Urothelium cell line (cell line): ENCODE data around the gene MRGPRX2.

Experiments used
- DNase-seq: peaks from one replicate; pipeline ENCODE4 v3.0.0; 2011; ENCODE audit warnings: low spot score, mixed read lengths
- FAIRE-seq: peaks from 2 replicates; lab custom pipeline; 2011; peaks lifted over from hg19 to GRCh38; lab: Jason Lieb, UNC

MRGPRX2 gene

DNA sequence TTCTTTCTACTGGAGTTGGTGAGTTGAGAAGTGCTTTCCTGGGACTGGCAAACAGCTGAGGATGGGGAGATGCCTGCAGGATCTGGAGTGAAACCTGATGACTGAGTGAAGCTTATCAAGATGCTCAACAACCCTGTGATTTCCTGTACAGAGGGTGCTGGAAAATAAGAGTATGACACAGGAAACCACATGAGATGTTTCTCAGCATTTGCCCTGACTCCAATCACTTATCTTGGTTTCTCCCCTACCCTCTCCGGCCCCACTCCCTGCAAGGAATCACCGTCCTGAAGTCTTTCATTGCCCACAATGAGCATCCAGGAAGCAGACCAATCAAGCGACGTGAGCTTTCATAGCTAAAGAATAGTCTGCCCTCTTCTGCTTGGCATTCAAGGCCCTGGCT lies at the start of gene MRGPRX2:
TSS of gene MRGPRX2 (minus strand) at position 89 of the 400 bp plus-strand sequence. CDS start 4,315 bp downstream, outside the sequence.
- FAIRE-seq (no peak), DNase-seq (no peak)

DNA sequence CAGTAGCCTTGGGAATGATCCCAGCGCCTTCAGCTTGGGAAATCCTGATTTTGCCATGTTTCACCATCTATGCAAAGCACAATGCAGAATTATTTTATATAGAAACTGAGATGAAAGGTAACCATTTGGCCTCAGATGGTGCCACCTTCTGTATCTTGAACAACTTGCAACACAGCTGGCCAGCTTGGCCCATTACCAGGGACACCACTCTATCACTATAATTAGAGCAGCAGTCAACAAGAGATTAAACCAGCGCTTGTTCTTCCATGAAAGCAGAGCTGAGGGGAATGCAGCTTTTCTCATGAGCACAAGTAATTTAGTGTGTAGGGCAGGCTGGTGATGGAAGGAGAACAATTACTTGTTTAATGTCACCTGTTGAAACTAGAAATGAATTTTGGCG lies 49.8 kb upstream of the MRGPRX2 start:
- FAIRE-seq: no peak
- no peak for DNase-seq

DNA sequence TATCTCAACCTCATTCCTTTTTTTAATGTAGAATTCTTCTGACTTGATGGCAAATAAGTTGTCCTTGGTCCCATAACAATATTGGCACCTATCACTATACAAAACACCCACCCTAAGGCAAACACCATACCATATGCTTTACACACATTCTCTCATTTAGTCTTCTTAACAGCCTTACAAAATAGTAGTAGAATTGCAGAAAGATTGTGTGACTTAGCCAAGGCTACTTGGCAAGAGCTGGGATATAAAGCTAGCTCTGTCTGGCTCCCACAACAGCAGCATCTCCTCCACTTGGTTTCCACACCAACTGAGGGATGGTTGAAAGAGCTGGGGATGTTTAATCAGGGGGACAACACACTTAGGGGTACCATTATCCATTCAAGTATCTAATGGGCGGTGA lies 46.6 kb upstream of the MRGPRX2 start:
- FAIRE-seq (no peak), DNase-seq (no peak)

DNA sequence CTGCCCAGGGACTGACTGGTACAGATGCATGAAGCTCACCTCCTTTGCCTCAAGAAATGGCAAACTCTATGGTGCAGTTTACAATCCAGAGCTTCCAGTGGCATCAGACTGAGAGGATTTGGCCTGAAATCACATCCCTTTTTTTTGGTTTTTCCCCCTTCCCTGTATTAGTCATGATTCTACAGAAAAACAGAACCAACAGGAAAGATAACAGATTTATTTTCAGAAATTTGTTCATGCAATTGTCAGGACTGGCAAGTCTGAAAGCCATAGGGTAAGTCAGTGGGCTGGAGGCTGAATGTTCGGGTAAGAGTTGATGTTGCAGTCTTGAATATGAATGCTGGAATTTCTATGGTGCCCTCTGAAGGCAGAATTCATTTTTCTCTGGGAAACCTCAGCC lies 44.5 kb upstream of the MRGPRX2 start:
- no peak for DNase-seq
- FAIRE-seq: no peak

GRCh38 chr11:19102521-19102900 lies 42.0 kb upstream of the MRGPRX2 start:
- DNase-seq (no peak), FAIRE-seq (no peak)

- FAIRE-seq (no peak), DNase-seq (no peak)
Measured at GRCh38 chr11:19101796-19102520, 41.4 kb upstream of the MRGPRX2 start.

GRCh38 chr11:19100885-19101284 lies 40.4 kb upstream of the MRGPRX2 start:
- no peak for DNase-seq
- no peak for FAIRE-seq

GRCh38 chr11:19099093-19099492 lies 38.6 kb upstream of the MRGPRX2 start:
- FAIRE-seq: no peak
- DNase-seq: no peak

- FAIRE-seq (no peak), DNase-seq (no peak)
Measured at GRCh38 chr11:19094859-19095258, 34.3 kb upstream of the MRGPRX2 start.

DNA sequence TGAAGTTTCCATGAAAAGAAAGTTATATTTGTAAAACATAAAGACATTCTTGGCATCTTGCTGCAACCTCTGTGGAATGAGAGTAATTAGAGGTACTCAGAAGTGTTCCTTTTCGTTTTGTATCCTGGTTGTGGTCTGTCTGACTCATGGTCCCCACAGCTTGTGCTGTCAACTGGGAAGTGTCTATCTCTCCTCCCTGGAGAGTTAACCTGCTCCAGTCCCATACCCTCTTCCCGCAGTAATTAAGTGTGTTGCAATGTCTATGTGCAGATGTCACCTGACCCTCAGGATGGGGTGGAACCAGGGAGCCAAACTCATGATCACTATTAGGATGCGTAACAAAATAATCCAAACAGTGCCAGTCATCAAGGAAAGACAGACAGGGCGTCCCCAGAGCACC lies 33.5 kb upstream of the MRGPRX2 start:
- DNase-seq: peak; percentile 51

DNA sequence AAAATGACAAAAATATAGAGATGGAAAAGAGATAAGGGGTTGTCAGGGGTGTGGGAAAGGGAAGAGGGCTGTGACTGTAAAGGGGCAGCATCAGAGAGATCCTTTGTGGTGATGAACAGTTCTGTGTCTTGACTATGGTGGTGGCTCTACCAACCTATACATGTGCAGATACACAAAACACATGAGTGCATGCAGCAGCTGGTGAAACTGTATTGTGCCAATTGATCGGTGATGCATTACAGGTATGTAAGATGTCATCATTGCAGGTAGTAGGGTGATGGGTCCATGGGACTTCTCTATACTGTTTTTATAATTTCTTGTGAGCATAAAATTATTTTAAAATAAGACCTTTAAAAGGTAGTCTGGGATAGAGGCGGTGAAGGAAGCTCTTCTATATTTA lies 32.3 kb upstream of the MRGPRX2 start:
- DNase-seq (no peak), FAIRE-seq (no peak)

More for the DNA sequence above, 33.5 kb upstream of the MRGPRX2 start:
- peak; percentile 65 for FAIRE-seq

DNA sequence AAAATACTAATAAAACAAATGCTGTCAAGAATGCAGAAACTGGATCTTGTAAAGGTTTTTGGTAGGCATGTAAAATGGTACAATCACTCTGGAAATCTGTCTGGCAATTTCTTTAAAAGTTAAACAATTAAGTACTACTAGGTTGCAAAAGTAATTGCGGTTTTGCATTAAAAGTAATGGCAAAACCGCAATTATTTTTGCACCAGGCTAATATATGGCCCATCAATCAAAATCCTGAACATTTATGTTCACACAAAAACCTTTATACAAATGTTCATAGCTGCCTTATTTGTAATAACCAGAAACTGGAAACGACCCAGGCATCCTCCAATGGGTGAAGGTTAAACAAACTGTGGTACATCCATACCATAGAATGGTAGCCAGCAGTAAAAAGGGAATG lies 31.8 kb upstream of the MRGPRX2 start:
- no peak for FAIRE-seq

DNA sequence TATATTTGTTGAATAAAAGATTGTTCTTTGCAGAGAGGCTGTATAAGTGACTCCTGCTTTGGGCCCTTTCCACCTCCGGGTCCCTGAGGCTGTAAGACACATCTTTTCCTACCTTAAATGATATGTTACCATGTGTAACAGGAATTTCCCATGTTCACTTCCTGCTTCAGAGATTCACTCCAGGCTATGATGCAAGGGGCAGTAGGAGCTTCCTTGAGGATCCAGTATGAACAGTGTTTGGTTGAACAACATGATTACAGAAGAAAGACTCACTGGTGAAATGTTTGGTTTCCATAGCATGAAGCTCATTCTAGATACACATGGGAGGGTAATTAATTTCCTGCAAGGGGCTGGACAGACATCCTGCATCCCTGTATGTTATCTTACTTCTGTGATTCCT lies 30.8 kb upstream of the MRGPRX2 start:
- DNase-seq (no peak), FAIRE-seq (no peak)

More for the DNA sequence above, 31.8 kb upstream of the MRGPRX2 start:
- no peak for DNase-seq

- FAIRE-seq: no peak
- no peak for DNase-seq
Measured at GRCh38 chr11:19089421-19089820, 28.9 kb upstream of the MRGPRX2 start.

GRCh38 chr11:19088791-19089190 lies 28.3 kb upstream of the MRGPRX2 start:
- DNase-seq (no peak), FAIRE-seq (no peak)

GRCh38 chr11:19087658-19088057 lies 27.1 kb upstream of the MRGPRX2 start:
- FAIRE-seq (no peak), DNase-seq (peak; percentile 15)

GRCh38 chr11:19084661-19085315 lies 24.3 kb upstream of the MRGPRX2 start:
- DNase-seq (no peak), FAIRE-seq (no peak)

DNA sequence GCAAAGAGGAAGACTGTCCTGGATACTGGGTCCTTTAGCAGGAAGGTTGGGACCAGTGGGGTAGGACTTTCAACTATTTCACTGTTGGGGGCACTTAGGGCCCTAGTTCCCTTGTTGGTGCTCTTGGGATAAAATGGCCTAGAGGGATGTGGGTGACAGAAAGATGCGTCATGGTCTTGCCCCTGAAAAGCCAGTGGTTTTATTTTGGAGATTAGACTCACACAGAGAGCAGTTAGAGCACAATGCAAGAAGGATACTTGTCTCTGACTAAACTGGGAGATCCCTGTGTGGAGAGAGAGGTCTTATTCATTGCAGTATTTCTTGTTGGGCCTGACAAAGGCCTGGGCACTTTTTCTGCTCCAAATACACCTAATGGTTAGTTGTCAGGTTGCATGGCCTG lies 22.6 kb upstream of the MRGPRX2 start:
- FAIRE-seq: no peak
- no peak for DNase-seq

DNA sequence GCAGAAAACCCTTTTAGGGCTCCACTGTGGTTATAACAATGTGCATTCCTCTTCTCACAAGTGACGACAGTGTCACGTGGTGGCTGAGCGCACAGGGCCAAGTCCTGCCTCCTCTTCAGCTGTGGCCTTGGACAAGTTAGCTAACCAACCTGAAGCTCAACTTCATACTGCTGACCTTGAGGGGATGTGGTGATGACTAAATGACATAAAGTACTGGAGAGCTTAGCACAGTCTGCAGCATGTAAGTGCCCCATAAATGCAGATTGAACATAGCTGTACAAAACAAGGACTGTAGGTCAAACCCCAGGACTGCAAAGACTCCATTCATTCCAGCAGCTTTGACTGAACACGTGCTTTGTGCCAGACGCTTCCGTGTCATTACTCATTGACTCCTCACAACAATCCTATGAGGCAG lies 20.1 kb upstream of the MRGPRX2 start:
- no peak for FAIRE-seq

DNA sequence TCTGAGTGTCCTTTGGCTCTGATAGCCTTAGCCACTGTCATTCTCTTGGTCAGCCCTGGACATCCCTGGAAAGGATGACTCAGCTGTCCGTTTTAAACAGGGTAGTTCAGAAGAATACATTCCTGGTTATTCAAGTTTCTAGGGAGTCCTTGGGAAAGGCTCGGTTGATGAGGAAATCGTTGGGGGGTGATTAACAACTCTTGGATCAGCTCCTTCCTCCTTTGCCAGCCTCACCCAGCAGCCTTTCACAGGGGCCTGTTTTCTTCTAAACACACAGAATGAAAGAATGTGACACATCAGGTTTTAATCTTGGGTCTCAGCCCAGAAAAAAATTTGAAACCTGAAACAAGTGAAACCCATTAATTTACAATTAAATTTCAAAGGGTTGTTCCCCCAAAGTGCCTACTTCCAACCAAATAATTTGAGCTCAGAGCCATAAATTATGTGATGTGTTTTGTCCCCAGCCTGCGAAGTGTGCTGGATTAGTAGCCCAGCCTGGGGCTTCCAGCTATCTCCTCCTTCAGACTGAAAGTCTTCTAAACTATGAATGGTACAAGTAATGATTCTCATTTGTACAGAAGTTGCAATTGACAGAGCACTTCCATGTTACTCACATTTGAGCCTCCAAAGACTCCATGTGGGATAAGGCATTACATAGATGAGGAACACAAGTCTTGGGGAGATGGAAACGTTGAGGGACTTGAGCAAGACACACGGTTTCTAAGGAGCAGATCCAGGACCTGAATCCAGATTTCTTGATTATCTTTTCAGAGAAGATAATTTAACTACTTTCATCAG lies 19.3 kb upstream of the MRGPRX2 start:
- DNase-seq (no peak), FAIRE-seq (no peak)

More for the DNA sequence above, 20.1 kb upstream of the MRGPRX2 start:
- no peak for DNase-seq

- DNase-seq: no peak
- FAIRE-seq: no peak
Measured at GRCh38 chr11:19077965-19078364, 17.4 kb upstream of the MRGPRX2 start.
